ENCODE data around the gene MZF1. TPM values are rescaled to one million over a fixed set of nuclear protein-coding genes. Genes with fewer than 3 reads are reported as not detected.

The MZF1 gene
- total and polyA plus RNA-seq, 9 of the 15 experiments (the other 6 are each of a cell fraction or from before 2014, with no cell fraction given) = 0.31 to 29.3 (median 11.5) TPM

DNA sequence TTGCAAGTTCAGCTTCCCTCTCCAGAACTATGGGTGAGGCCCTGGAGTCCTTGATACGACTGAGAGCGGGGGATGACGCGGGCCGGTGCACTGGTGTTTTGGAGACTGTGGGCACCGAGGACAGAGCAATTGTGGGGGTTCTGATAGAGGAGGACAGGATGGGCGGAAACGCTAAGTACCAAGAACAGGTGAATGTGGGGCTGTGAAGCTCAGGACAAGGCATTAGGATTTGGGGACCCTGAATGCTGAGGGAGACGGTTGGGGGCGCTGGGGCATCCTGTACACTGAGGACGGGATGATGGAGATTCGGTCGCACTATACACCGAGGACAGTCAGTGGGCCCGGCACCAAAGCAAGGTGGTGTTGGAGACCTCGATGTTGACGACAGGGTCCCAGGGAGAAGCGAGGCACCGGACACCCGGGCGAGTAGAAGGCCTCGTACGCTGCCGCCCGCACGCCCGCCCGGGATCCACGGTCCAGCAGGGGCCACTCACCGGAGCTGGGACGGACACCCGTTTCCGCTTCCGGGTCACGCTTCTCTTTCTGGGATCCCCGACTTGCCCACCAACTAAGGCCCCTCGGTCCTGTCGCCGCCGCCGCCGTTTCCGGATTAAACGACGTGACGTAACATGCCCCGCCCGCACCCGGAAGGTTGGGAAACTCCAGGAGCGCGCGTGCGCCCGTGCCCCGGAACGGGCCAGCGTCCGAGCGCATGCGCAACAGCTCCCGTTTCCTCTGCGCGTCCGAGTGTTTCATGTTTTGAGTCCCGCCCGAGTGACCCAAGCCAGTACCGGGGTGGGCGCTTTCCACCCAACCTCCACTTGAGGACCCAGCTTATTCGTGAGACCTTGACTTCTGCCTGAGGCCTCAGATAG is 18.4 kb downstream of the MZF1 start, which contains the start of gene CHMP2A (continued):
- TF ChIP-seq YBX1 (IDR thresholded peaks at IDR 0.05) (no peak), ZNF766 (CRISPR knock-in tag; conservative IDR thresholded peaks at IDR 0.05) (no peak), IFI16 (CRISPR knock-in tag; IDR thresholded peaks at IDR 0.05) (no peak), ZNF347 (CRISPR knock-in tag; IDR thresholded peaks at IDR 0.05; ENCODE audit: low read depth) (no peak), ETV1 (tag; conservative IDR thresholded peaks at IDR 0.05; ENCODE audit: low read depth) (peak; percentile 88), ZBTB34 (CRISPR knock-in tag; IDR thresholded peaks at IDR 0.05) (no peak), ZNF197 (CRISPR knock-in tag; IDR thresholded peaks at IDR 0.05; ENCODE audit: low read depth) (no peak), TOE1 (IDR thresholded peaks at IDR 0.05; ENCODE audit: borderline replicate concordance) (peak; percentile 40; the same call in 1 of the 2 replicates), TOE1 (CRISPR knock-in tag; IDR thresholded peaks at IDR 0.05; ENCODE audit: borderline replicate concordance, low read depth) (0 out of 2 replicates have a peak, but pooled peaks have one; percentile 49), RBM14 (IDR thresholded peaks at IDR 0.05; ENCODE audit: borderline replicate concordance, insufficient read depth, low read depth, low read length) (no peak), TBP (optimal IDR thresholded peaks at IDR 0.05; ENCODE audit: low read depth, low read length) (no peak), NKRF (IDR thresholded peaks at IDR 0.05; ENCODE audit: borderline replicate concordance) (peak; percentile 86; the same call in 1 of the 2 replicates), ZNF75A (CRISPR knock-in tag; IDR thresholded peaks at IDR 0.05) (no peak), CREB3L1 (IDR thresholded peaks at IDR 0.05; ENCODE audit: borderline replicate concordance, low read depth) (peak; percentile 78), TEAD4 (IDR thresholded peaks at IDR 0.05; ENCODE audit: low read length) (no peak), TEAD4 (CRISPR knock-in tag; IDR thresholded peaks at IDR 0.05; ENCODE audit: borderline replicate concordance) (no peak), SMAD4 (CRISPR knock-in tag; conservative IDR thresholded peaks at IDR 0.05) (0 out of 2 replicates have a peak, but pooled peaks have one; percentile 73), SP2 (IDR thresholded peaks at IDR 0.05; ENCODE audit: extremely low read depth, low read depth, low read length, poor library complexity, severe bottlenecking) (no peak)
- TF ChIP-seq, protein P1, sequence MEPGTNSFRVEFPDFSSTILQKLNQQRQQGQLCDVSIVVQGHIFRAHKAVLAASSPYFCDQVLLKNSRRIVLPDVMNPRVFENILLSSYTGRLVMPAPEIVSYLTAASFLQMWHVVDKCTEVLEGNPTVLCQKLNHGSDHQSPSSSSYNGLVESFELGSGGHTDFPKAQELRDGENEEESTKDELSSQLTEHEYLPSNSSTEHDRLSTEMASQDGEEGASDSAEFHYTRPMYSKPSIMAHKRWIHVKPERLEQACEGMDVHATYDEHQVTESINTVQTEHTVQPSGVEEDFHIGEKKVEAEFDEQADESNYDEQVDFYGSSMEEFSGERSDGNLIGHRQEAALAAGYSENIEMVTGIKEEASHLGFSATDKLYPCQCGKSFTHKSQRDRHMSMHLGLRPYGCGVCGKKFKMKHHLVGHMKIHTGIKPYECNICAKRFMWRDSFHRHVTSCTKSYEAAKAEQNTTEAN (CRISPR knock-in tag; IDR thresholded peaks at IDR 0.05) = no peak

All from K562 (cell line).